ENCODE data around the gene RTTN.

RTTN gene

DNA sequence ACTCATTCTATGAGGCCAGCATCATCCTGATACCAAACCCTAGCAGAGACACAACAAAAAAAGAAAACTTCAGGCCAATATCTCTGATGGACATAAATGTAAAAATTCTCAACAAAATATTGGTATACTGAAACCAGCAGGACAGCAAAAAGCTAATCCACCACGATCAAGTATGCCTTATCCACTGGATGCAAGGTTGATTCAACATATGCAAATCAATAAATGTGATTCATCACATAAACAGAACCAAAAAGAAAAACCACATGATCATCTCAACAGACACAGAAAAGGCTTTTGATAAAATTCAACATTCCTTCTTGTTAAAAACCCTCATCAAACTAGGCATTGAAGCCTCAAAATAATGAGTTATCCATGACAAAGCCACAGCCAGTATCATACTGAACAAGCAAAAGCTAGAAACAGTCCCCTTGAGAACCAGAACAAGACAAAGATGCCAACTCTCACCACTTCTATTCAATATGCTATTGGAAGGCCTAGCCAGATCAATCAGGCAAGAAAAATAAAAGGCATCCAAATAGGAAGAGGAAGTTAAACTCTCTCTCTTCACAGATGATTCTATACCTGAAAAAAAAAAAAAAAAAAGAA, 45.3 kb downstream of the RTTN start:
- Histone ChIP-seq H3K4me3 (no peak overlapping the region), H3K4me1 (no peaks in the 10 kb centered on the region), H3K36me3 (peaks cover 7 to 22% (median 9%) of the 10 kb centered on the region in 3 donors), H3K9me3 (no peaks in the 10 kb centered on the region), H3K27me3 (no peaks in the 10 kb centered on the region), H3K27ac (no peak overlapping the region)
- TF ChIP-seq, protein P1, sequence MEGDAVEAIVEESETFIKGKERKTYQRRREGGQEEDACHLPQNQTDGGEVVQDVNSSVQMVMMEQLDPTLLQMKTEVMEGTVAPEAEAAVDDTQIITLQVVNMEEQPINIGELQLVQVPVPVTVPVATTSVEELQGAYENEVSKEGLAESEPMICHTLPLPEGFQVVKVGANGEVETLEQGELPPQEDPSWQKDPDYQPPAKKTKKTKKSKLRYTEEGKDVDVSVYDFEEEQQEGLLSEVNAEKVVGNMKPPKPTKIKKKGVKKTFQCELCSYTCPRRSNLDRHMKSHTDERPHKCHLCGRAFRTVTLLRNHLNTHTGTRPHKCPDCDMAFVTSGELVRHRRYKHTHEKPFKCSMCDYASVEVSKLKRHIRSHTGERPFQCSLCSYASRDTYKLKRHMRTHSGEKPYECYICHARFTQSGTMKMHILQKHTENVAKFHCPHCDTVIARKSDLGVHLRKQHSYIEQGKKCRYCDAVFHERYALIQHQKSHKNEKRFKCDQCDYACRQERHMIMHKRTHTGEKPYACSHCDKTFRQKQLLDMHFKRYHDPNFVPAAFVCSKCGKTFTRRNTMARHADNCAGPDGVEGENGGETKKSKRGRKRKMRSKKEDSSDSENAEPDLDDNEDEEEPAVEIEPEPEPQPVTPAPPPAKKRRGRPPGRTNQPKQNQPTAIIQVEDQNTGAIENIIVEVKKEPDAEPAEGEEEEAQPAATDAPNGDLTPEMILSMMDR (IDR thresholded peaks at IDR 0.05): no peak
- DNase-seq: no peak
- intact Hi-C loops (cut with DNase I; ENCODE audit: low total_unique reads): no loop called here

DNA sequence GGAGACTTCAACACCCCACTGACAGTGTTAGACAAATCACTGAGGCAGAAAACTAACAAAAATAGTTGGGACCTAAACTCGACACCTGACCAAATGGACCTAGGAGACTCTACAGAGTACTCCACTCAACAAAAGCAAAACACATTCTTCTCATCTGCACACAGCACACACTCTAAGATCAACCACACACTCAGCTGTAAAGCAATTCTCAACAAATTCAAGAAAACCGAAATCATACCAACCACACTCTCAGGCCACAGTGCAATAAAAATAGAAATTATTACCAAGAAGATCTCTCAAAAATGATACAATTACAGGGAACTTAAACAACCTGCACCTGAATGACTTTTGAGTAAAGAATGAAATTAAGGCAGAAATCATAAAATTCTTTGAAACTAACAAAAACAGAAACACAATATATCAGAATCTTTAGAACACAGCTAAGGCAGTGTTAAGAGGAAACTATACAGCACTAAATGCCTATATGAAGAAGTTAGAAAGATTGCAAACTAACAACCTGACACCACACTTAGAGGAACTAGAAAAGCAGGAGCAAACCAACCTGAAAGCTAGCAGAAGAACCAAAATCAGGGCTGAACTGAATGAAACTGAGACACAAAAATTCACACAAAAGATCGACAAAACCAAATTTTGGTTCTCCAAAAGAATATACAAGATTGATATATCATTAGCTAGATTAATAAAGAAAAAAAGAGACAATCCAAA, 46.3 kb downstream of the RTTN start:
- Histone ChIP-seq H3K27me3 (no peaks in the 10 kb centered on the region), H3K4me1 (no peaks in the 10 kb centered on the region), H3K27ac (no peak overlapping the region), H3K4me3 (no peak overlapping the region), H3K9me3 (no peaks in the 10 kb centered on the region), H3K36me3 (peaks cover 7 to 18% (median 9%) of the 10 kb centered on the region in 3 donors)
- TF ChIP-seq, protein P1 (IDR thresholded peaks at IDR 0.05): no peak
- no peak for DNase-seq
- intact Hi-C loops (cut with DNase I; ENCODE audit: low total_unique reads): no loop called here

DNA sequence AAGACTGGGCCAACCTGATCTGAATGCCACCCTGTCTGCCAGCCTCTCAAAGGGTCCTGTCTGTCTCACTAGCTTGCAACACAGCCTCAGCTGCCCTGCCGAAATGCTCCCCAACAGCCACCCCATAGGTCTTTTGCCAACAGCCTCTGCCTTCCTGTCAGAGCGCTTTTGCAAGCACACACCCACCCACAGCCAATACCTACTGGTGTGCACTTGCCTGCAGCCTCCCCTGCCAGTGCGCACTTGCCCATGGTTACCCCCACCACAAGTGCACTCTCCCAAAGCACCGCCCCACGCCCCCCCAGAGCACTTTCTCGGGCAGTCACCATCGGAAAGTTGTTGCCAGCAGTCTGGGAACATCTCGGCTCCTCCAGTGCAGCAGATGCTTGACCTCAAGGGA, 48.6 kb downstream of the RTTN start:
- TF ChIP-seq, protein P1 (IDR thresholded peaks at IDR 0.05): no peak
- no peaks in the 10 kb centered on the region for H3K27me3 ChIP-seq
- H3K4me1 ChIP-seq: no peaks in the 10 kb centered on the region
- peaks cover 7 to 8% (median 7%) of the 10 kb centered on the region in 3 donors for H3K36me3 ChIP-seq
- intact Hi-C loops (cut with DNase I; ENCODE audit: low total_unique reads): no loop called here
- DNase-seq: no peak
- H3K9me3 ChIP-seq: no peaks in the 10 kb centered on the region
- H3K4me3 ChIP-seq: no peak overlapping the region
- H3K27ac ChIP-seq: no peak overlapping the region

DNA sequence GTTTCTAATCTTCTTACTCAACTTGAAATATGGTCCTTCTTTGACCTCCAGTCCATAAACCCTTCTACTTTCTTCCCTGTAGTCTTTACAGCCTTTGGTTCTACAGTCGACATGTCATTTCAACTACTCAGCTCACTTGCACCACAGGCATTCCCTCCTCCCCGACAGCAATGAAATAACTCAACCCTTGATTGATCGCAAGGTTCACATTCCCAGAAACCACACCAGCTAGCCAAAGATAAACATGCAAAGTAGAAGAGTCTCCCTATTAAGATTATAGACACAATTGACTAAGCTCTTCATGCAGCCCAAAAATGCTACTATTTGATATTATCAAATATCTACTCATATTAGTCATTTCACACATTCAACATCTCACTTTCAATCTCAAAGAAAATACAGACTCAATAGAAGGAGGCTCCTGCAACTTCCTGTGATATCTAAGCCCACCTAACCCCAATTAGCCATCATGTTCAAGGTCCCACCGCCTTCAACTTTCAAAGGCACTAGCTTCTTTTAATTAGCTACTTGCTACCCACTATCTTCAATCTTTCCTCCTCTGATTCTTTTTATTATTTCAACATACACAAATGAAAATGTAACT, 50.8 kb downstream of the RTTN start:
- Histone ChIP-seq H3K4me3 (no peak overlapping the region), H3K9me3 (no peaks in the 10 kb centered on the region), H3K27ac (no peak overlapping the region), H3K36me3 (peaks cover 2 to 9% (median 8%) of the 10 kb centered on the region in 3 donors), H3K4me1 (no peaks in the 10 kb centered on the region), H3K27me3 (no peaks in the 10 kb centered on the region)
- no peak for DNase-seq
- intact Hi-C loops (cut with DNase I; ENCODE audit: low total_unique reads): no loop called here
- TF ChIP-seq, protein P1 (IDR thresholded peaks at IDR 0.05): no peak

DNA sequence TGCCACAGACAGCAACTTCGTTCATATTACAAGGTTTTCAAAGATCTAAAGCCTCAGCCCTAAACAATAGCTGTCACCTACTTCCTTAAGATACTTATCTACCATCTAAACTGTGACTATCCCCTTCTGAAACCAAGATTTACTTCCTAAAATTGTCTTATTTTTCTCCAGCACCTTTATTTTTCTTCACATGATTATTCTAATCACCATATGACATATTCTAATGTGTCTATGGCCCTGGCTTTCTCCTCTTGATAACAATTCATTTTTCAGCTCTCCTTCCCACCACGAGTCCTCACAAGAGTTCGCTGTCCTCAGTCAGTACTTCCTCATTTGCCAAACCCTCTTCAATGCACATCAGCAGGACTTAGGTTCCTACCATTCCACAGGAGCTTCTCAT, 53.9 kb downstream of the RTTN start:
- intact Hi-C loops (cut with DNase I; ENCODE audit: low total_unique reads): no loop called here
- no peaks in the 10 kb centered on the region for H3K27me3 ChIP-seq
- H3K9me3 ChIP-seq: no peaks in the 10 kb centered on the region
- TF ChIP-seq, protein P1 (IDR thresholded peaks at IDR 0.05): no peak
- H3K4me1 ChIP-seq: no peaks in the 10 kb centered on the region
- H3K36me3 ChIP-seq: peaks cover 23 to 39% (median 31%) of the 10 kb centered on the region in 3 donors
- no peak for DNase-seq
- no peak overlapping the region for H3K27ac ChIP-seq
- H3K4me3 ChIP-seq: no peak overlapping the region
